ENCODE measurements around the gene PAX9.

DNA sequence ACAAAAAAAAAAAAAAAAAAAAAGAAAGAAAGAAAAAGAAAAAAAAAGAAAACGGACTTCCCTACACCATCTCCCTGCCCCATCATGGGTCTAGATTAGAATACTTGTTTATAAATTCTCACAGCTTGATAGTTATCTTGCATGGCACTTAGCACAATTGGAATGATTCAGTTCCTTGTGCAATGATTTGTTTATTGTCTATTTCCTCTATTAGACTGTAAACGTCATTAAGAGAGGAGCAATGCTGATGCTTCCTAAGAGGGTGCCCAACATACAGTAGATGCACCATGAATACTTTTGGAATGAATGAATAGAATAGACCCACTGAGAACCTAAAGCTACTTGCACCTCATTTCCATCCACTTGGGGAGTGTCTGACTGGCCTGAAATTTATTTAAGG, 40.8 kb downstream of the PAX9 start:
- TF ChIP-seq, protein P1, sequence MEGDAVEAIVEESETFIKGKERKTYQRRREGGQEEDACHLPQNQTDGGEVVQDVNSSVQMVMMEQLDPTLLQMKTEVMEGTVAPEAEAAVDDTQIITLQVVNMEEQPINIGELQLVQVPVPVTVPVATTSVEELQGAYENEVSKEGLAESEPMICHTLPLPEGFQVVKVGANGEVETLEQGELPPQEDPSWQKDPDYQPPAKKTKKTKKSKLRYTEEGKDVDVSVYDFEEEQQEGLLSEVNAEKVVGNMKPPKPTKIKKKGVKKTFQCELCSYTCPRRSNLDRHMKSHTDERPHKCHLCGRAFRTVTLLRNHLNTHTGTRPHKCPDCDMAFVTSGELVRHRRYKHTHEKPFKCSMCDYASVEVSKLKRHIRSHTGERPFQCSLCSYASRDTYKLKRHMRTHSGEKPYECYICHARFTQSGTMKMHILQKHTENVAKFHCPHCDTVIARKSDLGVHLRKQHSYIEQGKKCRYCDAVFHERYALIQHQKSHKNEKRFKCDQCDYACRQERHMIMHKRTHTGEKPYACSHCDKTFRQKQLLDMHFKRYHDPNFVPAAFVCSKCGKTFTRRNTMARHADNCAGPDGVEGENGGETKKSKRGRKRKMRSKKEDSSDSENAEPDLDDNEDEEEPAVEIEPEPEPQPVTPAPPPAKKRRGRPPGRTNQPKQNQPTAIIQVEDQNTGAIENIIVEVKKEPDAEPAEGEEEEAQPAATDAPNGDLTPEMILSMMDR (IDR thresholded peaks at IDR 0.05): no peak
- no peak for TF ChIP-seq ZFX (IDR thresholded peaks at IDR 0.05; ENCODE audit: borderline replicate concordance)

Data from 22Rv1 (cell line).